Hepatocyte (in vitro differentiated cells): ENCODE results near the gene PEA15.

ENCODE experiments used
- EZH2 ChIP-seq: fragments of 200-600 bp; sonication (generic); IDR thresholded peaks from 2 replicates; pipeline ENCODE4 v1.6.1; 2016; ENCODE audit warnings: antibody characterized with exemption, mild to moderate bottlenecking, borderline replicate concordance
- EZH2phosphoT487 ChIP-seq: fragments of 200-600 bp; sonication (generic); IDR thresholded peaks from one replicate; pipeline ENCODE4 v1.6.1; 2018; ENCODE audit warnings: antibody characterized with exemption, mild to moderate bottlenecking, low read depth, moderate library complexity; ENCODE audit not compliant: unreplicated experiment, severe bottlenecking
- TF ChIP-seq, protein P1 (sequence below): fragments of 200-600 bp; sonication (generic); IDR thresholded peaks from 2 replicates; pipeline ENCODE4 v1.5.1; 2016; ENCODE audit warnings: antibody characterized with exemption, mild to moderate bottlenecking; ENCODE audit not compliant: poor library complexity

GRCh38 chr1:160227034-160227433, 21.9 kb downstream of the PEA15 start:
- TF ChIP-seq EZH2phosphoT487 = no peak
- TF ChIP-seq, protein P1, sequence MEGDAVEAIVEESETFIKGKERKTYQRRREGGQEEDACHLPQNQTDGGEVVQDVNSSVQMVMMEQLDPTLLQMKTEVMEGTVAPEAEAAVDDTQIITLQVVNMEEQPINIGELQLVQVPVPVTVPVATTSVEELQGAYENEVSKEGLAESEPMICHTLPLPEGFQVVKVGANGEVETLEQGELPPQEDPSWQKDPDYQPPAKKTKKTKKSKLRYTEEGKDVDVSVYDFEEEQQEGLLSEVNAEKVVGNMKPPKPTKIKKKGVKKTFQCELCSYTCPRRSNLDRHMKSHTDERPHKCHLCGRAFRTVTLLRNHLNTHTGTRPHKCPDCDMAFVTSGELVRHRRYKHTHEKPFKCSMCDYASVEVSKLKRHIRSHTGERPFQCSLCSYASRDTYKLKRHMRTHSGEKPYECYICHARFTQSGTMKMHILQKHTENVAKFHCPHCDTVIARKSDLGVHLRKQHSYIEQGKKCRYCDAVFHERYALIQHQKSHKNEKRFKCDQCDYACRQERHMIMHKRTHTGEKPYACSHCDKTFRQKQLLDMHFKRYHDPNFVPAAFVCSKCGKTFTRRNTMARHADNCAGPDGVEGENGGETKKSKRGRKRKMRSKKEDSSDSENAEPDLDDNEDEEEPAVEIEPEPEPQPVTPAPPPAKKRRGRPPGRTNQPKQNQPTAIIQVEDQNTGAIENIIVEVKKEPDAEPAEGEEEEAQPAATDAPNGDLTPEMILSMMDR = no peak
- no peak for TF ChIP-seq EZH2
